ENCODE results near the gene TNS3. TPM values are rescaled to one million over a fixed set of nuclear protein-coding genes. Genes with fewer than 3 reads are reported as not detected.

Gene TNS3
- total and polyA plus RNA-seq, 10 of the 15 experiments (the other 5 are each of a cell fraction or from before 2014, with no cell fraction given) = 0.27 to 2.7 (median 0.79) TPM

GRCh38 chr7:47265621-47266020 is 316.3 kb downstream of the TNS3 start:
- CTCF ChIA-PET = interaction anchor here (0.5 to 3.6 kb wide), 35 partner anchors 9 to 1374 kb away, joined by 3 to 51 read pairs (median 4); no protein-coding TSS in a partner anchor
- WGBS (ENCODE audit: insufficient coverage, insufficient replicate concordance, low lambda C conversion rate, missing lambda C conversion rate) = 24% methylated on average over 4 of the region's 4 CpGs
- Histone ChIP-seq H3K27ac (ENCODE audit: control insufficient read depth, insufficient read depth) (no peak overlapping the region), H2AFZ (ENCODE audit: control insufficient read depth, low read depth, low read length) (no peak overlapping the region), H3K9me3 (replicated peaks; ENCODE audit: control insufficient read depth, insufficient read depth, low read length) (no peaks in the 10 kb centered on the region; the same call in 2 of the 3 replicates), H3K4me2 (ENCODE audit: control insufficient read depth, insufficient read depth) (no peak overlapping the region), H4K20me1 (ENCODE audit: control insufficient read depth, insufficient read depth) (no peaks in the 10 kb centered on the region), H3K27me3 (replicated peaks in 1 of 2; ENCODE audit: control insufficient read depth in 2 of 2, insufficient read depth in 2 of 2, low read length in 1 of 2) (no peaks in the 10 kb centered on the region), H3K9ac (ENCODE audit: control insufficient read depth, insufficient read depth, low read length) (no peak overlapping the region), H3K4me1 (ENCODE audit: control insufficient read depth, insufficient read depth, low read length) (no peaks in the 10 kb centered on the region), H3K79me2 (ENCODE audit: control insufficient read depth, insufficient read depth, low read length) (no peaks in the 10 kb centered on the region), H3K36me3 (ENCODE audit: control insufficient read depth in 2 of 2, insufficient read depth in 2 of 2, low read length in 1 of 2) (no peaks in the 10 kb centered on the region), H3K4me3 (no peak overlapping the region)
- intact Hi-C loops (cut with micrococcal nuclease; ENCODE audit: unreplicated experiment) = loop anchor here (1.0 to 10.0 kb wide), 3 partner anchors 169 to 673 kb away; no protein-coding TSS in a partner anchor
- in situ Hi-C loops (cut with MboI) = no loop called here
- FAIRE-seq = no peak
- no peak for ATAC-seq
- POLR2A ChIA-PET = no interaction called here
- RAD21 ChIA-PET (ENCODE audit: unreplicated experiment) = interaction anchor here (0.6 to 2.6 kb wide), 9 partner anchors 8 to 944 kb away, joined by 3 to 30 read pairs (median 4); no protein-coding TSS in a partner anchor
- SMC1A ChIA-PET (ENCODE audit: uncharacterized antibody, unreplicated experiment) = interaction anchor here (1.0 to 1.7 kb wide), 6 partner anchors 12 to 555 kb away, joined by 3 to 30 read pairs (median 4); no protein-coding TSS in a partner anchor
- no peak for DNase-seq (ENCODE audit: low read depth, low spot score)
- no TSS peak for BruUV-seq (replicated peaks)
- TF ChIP-seq ZNF622 (IDR thresholded peaks at IDR 0.05) (no peak), IKZF2 (IDR thresholded peaks at IDR 0.05) (no peak), NFYB (IDR thresholded peaks at IDR 0.05; ENCODE audit: insufficient read depth, low read depth, low read length) (no peak)
- TF ChIP-seq, protein P1, sequence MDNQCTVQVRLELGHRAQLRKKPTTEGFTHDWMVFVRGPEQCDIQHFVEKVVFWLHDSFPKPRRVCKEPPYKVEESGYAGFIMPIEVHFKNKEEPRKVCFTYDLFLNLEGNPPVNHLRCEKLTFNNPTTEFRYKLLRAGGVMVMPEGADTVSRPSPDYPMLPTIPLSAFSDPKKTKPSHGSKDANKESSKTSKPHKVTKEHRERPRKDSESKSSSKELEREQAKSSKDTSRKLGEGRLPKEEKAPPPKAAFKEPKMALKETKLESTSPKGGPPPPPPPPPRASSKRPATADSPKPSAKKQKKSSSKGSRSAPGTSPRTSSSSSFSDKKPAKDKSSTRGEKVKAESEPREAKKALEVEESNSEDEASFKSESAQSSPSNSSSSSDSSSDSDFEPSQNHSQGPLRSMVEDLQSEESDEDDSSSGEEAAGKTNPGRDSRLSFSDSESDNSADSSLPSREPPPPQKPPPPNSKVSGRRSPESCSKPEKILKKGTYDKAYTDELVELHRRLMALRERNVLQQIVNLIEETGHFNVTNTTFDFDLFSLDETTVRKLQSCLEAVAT (IDR thresholded peaks at IDR 0.05) = no peak
- TF ChIP-seq, protein P2, sequence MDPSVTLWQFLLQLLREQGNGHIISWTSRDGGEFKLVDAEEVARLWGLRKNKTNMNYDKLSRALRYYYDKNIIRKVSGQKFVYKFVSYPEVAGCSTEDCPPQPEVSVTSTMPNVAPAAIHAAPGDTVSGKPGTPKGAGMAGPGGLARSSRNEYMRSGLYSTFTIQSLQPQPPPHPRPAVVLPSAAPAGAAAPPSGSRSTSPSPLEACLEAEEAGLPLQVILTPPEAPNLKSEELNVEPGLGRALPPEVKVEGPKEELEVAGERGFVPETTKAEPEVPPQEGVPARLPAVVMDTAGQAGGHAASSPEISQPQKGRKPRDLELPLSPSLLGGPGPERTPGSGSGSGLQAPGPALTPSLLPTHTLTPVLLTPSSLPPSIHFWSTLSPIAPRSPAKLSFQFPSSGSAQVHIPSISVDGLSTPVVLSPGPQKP (IDR thresholded peaks at IDR 0.05; ENCODE audit: low read depth, low read length) = no peak

Data from GM12878 (cell line).